GM18870 (cell line): ENCODE data around the gene RANBP10.

Experiments
- ATAC-seq: cut with Tn5 transposase; IDR thresholded peaks from one replicate; pipeline ENCODE4 v1.9.1; 2021; ENCODE audit warnings: moderate library complexity; ENCODE audit not compliant: unreplicated experiment

The RANBP10 gene

DNA sequence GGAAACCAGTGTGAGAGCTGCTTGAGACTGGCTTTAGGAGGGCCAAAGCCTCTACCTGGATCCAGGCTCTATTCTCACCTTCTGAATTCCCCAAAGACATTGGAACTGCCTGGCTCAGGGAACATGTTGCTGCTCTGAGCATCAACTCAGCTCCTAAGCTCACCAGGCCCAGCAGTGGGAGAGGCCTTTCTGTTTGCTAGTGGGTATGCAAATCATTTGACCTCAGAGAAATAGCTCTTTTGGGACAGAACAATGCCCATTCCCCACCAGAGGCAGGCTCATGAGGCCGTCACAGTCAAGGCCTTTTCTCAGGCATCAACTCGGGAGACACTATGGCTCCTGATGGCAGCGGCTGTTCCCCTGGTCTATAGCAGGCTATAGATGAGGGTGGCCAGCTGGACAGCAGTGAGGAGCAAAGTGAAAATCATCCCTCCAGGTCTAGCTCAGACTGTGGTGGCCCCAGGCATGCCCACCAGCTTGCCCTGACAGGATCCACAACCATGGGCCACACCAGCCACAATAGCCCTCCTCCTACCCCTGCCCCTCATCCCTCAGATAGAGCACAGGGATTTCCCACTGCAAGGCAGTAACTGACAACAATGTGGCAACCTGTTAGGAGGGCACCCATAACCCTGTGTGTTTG is 56.8 kb downstream of the RANBP10 start:
- no peak for ATAC-seq

DNA sequence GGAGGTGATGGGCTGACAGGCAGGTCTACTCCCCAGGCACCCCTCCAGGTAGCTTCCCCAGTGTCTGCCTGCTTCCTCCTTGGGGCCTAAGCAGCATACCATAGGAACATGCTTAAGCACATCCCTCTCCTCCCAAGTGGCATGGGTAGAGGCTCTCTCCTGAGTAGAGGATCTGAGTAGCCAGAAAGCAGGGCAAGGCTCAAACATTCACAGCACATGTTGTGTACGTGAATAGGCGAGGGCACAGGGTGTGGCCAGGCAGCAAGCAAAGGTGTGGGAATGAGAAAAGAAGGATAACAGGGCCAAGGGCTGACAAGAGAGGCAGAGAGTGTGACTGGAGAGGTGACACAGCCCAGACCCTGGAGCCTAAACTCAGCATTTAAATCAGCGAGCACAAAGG is 57.5 kb downstream of the RANBP10 start:
- ATAC-seq = no peak

DNA sequence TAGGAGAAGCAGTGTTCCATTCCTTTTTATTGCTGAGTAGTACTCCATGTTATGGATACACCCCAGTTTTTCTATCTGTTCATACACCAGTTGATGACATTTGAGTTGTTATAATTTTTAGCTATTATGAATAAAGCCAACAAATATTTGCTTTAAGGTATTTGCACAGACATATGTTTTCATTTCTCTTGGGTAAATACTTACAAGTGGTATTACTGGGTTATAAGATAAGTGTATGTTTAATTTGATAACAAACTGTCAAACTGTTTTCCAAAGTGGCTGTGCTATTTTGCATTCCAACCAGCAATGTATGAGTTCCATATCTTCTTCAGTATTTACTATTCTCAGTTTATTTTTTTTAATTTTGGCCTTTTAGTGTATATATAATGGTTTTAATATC is 59.5 kb downstream of the RANBP10 start:
- no peak for ATAC-seq

DNA sequence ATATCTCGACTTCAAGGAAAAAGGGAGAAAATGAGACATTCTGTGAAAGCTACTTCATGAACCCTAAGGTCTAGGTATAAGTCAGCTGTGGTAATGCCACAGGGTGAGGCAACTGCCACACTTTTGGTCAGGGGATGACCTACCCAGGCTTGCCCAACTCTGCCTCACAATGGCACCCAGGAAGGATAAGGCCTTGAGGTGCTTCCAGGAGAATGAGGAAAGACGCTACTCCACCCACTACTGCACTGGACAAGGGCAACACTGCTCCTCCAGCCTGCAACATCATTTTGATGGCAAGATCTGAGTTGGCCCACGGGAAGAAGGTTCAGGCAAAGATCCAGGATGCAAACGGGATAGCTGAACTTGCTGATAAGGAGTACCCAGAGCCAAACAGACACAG is 65.2 kb downstream of the RANBP10 start:
- ATAC-seq = no peak

DNA sequence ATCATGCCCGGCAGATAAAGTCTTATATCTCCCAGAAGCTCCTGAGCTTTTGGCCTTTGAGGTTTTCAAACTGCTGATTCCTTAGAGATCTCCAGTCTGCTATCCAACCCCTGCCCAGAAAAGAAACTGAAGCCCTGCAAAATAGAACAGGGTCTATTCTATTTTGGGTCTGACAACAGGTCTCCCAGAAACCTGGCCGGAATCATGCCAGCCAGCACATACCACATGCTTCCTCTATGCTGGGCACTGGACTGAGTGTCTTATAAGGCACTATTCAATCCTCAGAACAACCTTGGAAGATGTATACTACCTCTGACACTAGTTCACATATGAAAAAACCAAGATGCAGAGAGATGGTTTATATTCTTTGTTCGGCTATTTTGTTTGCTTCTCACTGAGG is 66.0 kb downstream of the RANBP10 start:
- ATAC-seq = no peak

DNA sequence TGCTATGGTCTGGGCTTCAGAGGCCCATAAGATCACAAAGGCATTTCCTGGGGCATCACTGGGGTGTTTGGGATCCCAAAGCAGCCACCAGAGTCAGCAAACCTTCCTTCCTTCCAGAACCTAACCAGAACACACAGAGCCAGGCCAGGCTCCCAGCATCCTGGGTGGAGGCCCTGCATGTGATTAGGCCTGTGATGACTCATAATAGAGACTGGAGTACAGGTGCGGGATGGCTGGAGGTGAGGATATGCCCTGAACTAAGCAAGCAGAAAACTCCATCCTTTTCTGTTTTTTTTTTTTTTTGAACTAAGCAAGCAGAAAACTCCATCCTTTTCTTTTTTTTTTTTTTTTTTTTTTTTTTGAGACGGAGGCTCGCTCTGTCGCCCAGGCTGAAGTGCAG is 69.5 kb downstream of the RANBP10 start:
- ATAC-seq = no peak

DNA sequence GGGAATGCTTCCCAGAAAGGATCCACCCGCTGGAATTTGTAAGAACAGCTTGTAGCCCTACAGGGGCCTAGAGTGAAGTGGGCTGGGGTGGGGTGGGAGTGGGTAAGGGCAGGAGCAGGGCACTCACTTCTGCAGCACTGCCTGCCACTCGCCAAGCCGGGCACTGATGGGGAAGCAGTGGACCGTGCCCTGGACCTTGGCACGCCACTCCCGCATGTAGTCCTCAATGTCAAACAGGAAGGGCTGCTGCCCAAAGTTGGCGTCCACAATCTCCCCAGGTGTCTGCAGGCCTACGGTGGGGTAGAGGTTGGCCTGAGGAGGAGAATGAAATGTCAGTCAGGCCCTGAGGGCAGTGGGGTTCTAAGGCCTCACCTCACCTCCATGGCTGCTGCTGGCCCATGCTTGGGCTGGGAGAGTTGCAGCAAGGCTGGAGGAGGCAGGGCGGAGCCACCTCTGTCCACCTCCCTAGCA is 71.6 kb downstream of the RANBP10 start:
- no peak for ATAC-seq

DNA sequence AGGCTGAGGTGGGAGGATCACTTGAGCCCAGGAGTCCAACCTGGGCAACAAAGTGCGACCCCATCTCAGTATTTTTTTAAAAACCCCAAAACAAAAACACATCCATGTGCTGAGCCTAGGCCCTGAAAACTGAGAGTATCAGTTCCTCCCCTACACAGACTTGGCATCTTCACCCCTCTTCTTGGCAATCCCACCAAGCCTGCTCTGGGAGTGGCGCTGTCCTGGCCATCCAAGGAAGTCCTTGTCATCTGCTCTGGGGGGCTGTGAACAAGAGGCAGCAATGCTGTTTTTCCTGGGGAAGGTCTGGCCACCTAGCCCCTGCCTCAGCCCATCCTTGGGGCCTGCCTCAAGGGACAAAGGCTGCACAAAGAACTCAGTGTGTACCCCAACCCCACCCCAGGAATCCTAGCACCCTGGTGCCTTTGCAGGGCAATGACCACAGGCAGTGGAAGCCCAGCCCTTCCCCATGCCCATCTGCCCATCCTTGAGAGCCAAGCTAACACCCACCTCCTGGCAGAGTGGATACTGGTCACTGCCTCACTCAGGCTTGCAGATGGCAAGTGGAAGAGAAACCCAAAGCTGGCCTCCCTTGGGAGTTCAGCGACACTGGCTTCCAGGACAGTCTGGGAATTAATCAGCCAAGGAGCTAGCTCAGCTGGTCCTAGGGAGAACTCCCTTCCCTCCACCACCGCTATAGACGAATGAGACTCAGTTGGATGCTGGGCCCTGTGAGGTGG is 72.5 kb downstream of the RANBP10 start:
- ATAC-seq = no peak

DNA sequence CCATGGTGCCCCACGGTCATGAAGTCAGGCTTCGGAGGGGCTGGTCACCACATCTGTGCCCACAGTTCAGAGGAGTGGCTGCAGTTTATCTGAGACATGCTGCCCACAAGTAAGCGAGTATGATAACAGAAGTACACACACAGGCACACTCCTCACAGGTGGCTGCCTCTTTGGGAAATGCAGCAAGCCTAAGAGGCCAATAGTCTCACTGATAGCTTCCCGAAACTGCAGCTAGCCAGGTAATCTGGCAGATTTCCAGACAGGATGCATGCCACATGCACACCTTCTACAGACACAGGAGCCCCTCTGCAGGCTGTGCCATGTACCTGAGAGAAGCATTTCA is 74.6 kb downstream of the RANBP10 start:
- no peak for ATAC-seq

DNA sequence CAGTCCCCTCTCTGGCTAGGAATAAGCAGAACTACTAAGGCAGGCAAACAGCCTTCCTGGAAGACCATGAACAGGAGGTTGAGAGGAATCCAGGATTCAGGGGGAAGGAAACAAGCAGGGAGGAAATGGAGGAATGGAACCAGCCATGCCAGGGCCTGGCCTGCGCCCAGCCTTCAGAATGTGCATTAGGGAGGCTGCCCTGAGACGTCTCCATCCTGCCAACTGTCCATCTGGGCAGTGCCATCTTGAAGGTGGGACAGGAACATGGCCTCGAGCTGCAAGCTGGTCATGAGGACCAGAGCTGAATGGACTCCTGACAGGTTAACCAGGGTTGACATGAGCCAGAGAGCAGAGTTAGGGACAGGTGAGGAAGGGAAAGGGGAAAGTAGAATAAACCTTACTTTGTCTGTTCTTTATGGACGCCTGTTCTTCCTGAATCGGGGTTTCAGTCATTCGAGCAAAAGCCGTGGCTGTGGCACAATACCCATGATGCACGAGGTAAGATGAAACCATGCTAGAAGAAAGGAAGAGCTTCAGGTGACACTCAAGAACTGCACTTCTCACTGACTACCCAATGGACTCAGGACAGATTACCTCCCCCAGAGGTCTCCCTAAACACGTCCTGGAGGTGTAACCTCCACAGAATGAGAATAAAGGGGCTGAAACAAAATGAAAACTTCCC is 75.1 kb downstream of the RANBP10 start:
- ATAC-seq = no peak

DNA sequence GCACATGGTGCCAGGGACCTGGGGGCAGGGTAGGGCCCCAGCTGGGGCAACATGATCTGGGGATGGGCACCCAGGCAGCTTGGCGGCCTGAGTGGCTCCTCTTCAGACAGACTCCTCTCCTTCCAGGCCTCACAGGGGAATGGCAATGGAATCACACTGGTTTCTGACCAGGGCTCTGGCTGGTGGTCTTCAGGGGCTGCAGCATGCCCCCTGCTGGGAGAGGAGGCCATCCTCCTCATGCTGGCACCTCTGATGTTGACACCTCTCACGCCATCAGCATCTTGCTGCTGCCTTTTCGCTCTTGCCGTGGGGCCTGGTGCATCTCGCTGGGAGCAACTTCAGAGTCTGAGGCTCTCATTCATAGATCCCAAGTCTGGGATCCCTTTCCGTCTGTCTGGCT is 76.0 kb downstream of the RANBP10 start:
- ATAC-seq = no peak

DNA sequence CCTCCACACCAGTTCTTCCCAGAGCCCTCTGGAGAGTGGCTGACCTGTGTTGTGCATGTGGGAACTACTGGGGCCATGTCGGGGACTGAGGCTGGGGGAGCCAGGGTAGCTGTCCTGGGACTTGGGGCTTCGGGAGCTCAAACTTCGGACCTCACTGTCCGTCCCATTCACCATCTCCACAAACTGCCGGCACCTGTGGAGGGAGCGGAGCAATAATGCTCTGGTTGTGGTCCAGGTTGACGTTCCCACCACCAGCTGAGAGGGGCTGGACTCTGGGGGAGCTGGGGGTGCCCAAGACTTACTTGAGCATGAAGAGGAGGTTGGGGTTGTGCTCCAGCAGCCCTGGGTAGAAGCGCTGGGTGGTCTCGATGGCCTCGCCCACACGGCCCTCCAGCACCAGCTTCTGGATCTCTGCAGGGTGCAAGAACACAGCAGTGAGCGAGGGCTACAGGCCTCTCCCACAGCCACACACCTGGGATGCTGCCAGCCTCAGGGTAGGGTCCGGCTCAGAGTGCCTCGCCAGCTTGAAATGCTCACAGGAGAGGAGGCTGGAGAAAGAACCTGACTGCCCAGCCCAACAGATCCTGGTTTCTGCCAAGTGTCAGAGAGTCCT is 76.6 kb downstream of the RANBP10 start:
- no peak for ATAC-seq

DNA sequence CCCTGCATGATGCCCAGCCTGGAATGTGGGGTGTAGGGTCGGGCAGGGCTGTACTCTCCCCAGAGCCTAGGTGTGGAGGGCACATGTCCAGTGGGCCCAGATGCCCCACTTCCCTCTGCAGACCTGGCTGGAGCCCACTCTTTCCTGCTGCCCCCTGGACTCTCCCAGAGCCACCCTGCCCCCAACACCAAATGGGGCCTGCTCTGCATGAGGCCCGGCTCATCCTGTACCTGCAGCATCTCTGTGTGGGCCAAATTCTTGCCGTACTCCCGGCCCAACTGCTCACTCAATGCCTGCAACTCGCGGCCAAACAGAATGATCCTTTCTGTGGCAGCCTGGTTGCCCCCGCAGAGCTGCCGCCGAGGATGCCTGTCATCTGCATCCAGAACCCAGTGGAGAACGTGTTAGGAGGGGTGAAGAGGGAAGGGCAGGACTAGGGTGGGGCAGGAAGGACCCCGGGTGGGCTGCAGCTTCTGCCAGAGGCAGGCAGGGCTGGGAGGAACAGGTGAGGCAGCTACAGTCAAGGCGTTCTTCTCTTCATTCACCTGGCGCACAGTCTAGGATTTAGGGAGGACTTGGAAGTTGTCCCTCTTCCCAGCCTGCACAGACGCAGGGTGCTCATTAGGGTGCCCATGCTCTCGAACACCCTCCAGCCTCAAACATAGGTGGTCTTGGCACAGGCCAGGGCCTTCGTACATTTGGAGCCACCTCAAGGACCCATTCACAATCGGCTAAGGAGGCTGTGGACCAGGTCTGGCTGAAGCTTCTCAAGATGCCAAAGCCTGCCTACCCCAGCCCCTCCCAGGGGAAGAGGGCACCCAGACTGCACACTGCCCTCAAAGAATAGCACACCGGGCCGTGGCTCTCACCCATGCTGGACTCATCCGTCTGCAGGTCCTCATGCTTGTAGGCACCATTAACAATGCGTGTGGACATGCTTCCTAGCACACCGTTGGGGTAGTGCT is 78.6 kb downstream of the RANBP10 start:
- no peak for ATAC-seq

DNA sequence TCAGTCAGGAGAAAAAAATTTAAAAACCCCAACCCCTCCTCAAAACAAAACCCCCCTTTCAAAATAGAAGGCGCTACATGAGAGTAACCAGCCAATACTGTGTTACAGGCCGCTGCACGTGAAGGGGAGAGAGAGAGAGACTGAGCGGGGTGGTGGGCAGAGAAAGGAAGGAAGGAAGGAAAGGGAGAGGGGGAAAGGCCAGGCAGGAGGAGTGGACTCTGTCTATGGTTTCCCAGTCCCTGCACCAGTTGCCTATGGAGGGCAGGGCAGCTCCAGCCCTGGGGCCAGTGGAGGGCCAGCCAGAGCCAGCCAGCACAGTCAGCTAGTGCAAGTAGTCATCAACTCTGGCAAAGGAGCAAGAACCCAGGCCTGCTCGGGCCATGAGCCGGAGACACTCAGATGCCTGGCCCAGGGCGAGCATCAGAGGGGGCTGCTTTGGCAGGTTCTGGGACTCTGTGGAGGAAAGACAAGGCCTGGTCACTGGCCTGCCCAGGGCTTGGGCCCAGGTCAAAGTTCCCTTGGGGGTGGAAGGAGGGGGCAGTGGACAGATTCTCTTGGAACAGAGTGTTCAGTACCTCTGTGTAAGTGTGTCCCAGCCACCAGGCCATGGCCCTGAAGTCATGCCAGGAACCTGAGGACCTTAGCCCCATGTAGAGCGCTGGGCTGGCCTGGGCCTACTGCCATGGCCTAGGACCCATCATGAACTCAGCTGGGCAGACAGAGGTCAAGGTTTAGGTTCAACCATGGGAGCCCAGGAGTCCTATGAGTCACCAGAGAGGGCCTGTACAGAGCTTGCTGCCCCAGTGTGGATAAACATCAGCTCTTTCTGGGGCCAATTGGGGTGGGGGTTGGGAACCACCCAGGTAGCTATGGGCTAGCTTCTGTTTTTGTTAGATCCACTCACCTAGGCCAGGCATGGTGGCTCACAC is 80.0 kb downstream of the RANBP10 start:
- ATAC-seq = no peak

DNA sequence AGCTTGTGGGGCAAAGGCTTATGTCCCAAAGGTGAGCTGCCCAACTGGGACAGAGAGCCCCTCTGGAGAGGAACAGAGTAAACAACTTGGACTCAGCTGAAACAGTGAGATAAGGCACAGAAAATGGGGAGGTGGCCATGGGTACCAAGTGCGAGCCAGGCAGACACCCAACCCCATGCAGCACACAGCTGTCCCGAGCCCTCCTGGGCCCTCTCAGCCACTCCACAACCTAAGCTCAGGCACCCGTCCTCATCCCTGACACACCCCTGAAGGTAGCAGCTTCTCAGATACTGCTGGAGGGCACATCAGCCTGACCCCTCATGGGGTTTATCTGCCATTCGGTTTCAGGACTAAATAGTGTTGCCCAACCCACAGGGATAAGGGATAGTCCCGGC is 82.5 kb downstream of the RANBP10 start:
- no peak for ATAC-seq

DNA sequence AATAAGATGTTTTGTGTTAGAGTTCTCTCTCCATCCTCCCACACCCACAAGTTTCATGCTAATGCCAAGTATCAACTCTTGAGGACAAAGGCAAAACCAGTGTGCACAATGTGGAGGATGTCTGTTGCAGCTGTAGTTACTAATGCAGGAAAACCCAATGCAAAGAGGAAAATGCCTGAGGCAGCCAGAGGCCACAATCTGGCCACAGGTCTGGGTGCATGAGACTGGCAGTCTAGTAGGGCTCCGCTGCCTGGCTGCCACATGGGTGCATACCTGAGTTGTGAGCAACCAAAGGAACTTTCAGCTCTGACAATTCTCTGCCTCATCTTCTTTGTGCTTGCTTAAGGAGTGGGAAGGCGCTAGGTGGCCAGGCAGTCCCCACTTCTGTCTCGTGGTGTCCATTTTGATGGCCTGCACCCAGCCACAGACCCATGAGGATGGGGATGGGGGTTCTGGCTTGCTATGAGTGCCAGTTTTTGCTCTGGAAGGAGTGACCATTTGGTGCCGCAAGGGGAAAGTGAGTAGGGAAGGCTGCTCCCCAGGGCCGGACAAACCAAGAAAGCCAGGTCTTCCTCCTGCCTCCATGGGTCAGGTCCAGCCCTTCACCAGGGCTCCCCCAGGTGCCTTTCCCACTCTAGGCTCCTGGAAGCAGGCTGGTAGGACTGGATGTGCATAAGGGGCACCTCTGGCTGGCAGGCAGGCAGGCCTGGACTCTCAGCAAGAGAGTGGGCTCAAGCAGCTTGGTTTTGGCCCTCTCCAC is 83.0 kb downstream of the RANBP10 start:
- no peak for ATAC-seq

DNA sequence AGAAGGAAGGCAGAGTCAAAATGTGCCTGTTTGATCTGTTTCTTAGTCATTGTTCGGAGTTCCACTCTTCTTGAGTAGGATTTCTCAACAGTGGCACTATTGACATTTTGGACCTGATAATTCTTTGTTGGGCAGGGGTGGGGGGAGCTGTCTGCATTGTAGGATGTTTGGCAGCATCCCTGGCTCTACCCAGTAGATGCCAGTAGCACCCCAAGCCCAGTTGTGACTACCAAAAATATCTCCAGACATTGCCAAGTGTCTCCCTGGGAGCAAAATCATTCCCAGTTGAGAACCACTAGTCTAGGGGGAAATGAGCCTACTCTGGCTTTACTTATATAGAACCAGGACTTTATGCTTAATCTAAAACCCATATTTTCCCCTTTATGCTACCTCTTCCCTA is 86.1 kb downstream of the RANBP10 start:
- no peak for ATAC-seq

DNA sequence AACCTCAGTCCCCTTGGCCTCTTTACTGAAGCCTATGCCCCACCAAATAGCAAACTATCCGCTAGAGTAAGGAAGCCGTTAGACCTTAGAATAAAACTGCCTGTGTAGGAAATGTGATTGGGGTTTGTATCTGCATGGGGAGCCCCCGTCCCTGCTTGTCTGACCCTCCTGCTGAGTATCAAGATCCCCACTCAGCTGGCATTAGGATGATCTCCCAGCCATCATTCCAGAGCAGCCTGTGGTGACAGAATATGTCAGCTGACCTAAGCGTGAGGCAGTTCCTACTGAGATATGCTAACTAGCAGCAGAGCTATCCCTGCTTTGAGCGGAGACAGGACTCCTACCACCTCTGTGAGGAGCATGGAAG is 86.6 kb downstream of the RANBP10 start:
- peak; percentile 10 for ATAC-seq
